RWPE2 (cell line): ENCODE results near the gene PGM5.

Experiments
- ATAC-seq: fragments of 200-7000 bp; cut with Tn5 transposase; 3 replicates; pipeline ENCODE4 v1.9.1; 2021; ENCODE audit warnings: low read depth
- DNase-seq: peaks from one replicate; pipeline ENCODE4 v3.0.0-alpha.2; 2020; ENCODE audit warnings: low spot score
- H3K27ac ChIP-seq: fragments of 450-650 bp; 2 replicates; pipeline ENCODE4 v1.5.1; 2017; ENCODE audit warnings: mild to moderate bottlenecking; ENCODE audit not compliant: poor library complexity, severe bottlenecking
- H3K27me3 ChIP-seq: fragments of 250-450 bp; sonication (Bioruptor Pico); 2 replicates; pipeline ENCODE4 v1.5.1; 2021; ENCODE audit warnings: mild to moderate bottlenecking, moderate library complexity; ENCODE audit not compliant: insufficient read depth, poor library complexity, severe bottlenecking
- H3K36me3 ChIP-seq: fragments of 250-450 bp; sonication (Bioruptor Pico); 2 replicates; pipeline ENCODE4 v1.5.1; 2020; ENCODE audit warnings: low read depth, mild to moderate bottlenecking, moderate library complexity
- H3K4me1 ChIP-seq: fragments of 250-450 bp; sonication (Bioruptor Pico); 2 replicates; pipeline ENCODE4 v1.5.1; 2021; ENCODE audit warnings: mild to moderate bottlenecking, moderate library complexity; ENCODE audit not compliant: insufficient read depth, poor library complexity, severe bottlenecking
- H3K4me3 ChIP-seq: fragments of 250-450 bp; sonication (Bioruptor Pico); 2 replicates; pipeline ENCODE4 v1.5.1; 2021; ENCODE audit warnings: mild to moderate bottlenecking, moderate library complexity; ENCODE audit not compliant: severe bottlenecking
- H3K9me3 ChIP-seq: fragments of 250-450 bp; sonication (Bioruptor Pico); 2 replicates; pipeline ENCODE4 v1.5.1; 2021; ENCODE audit warnings: mild to moderate bottlenecking, moderate library complexity; ENCODE audit not compliant: severe bottlenecking
- CTCF ChIP-seq: fragments of 450-650 bp; IDR thresholded peaks from one replicate; pipeline ENCODE4 v1.5.1; 2017; ENCODE audit warnings: mild to moderate bottlenecking, moderate library complexity; ENCODE audit not compliant: poor library complexity, severe bottlenecking

Gene PGM5

GRCh38 chr9:68426755-68427154 lies 70.3 kb downstream of the PGM5 start:
- H3K27me3 ChIP-seq: no peaks in the 10 kb centered on the region
- H3K9me3 ChIP-seq: no peaks in the 10 kb centered on the region
- ATAC-seq: no peak
- DNase-seq: no peak
- no peaks in the 10 kb centered on the region for H3K36me3 ChIP-seq
- H3K27ac ChIP-seq: no peak overlapping the region
- no peak overlapping the region for H3K4me3 ChIP-seq
- no peaks in the 10 kb centered on the region for H3K4me1 ChIP-seq
- no peak for TF ChIP-seq CTCF

GRCh38 chr9:68427216-68427977 lies 71.0 kb downstream of the PGM5 start:
- no peak for TF ChIP-seq CTCF
- H3K27me3 ChIP-seq: no peaks in the 10 kb centered on the region
- no peaks in the 10 kb centered on the region for H3K36me3 ChIP-seq
- ATAC-seq: no peak
- H3K9me3 ChIP-seq: no peaks in the 10 kb centered on the region
- no peak overlapping the region for H3K27ac ChIP-seq
- DNase-seq: no peak
- no peaks in the 10 kb centered on the region for H3K4me1 ChIP-seq
- no peak overlapping the region for H3K4me3 ChIP-seq

GRCh38 chr9:68428481-68428880 lies 72.1 kb downstream of the PGM5 start:
- no peaks in the 10 kb centered on the region for H3K36me3 ChIP-seq
- no peak overlapping the region for H3K27ac ChIP-seq
- ATAC-seq (no peak), DNase-seq (no peak)
- TF ChIP-seq CTCF: no peak
- no peaks in the 10 kb centered on the region for H3K4me1 ChIP-seq
- no peaks in the 10 kb centered on the region for H3K27me3 ChIP-seq
- no peak overlapping the region for H3K4me3 ChIP-seq
- H3K9me3 ChIP-seq: no peaks in the 10 kb centered on the region

GRCh38 chr9:68429631-68430030 lies 73.2 kb downstream of the PGM5 start:
- ATAC-seq (no peak), DNase-seq (no peak)
- Histone ChIP-seq H3K36me3 (no peaks in the 10 kb centered on the region), H3K4me3 (no peak overlapping the region), H3K9me3 (no peaks in the 10 kb centered on the region), H3K27ac (no peak overlapping the region), H3K4me1 (no peaks in the 10 kb centered on the region), H3K27me3 (no peaks in the 10 kb centered on the region)
- no peak for TF ChIP-seq CTCF

GRCh38 chr9:68431307-68431706 lies 74.9 kb downstream of the PGM5 start:
- no peaks in the 10 kb centered on the region for H3K9me3 ChIP-seq
- no peak overlapping the region for H3K4me3 ChIP-seq
- ATAC-seq: no peak
- H3K27ac ChIP-seq: no peak overlapping the region
- no peaks in the 10 kb centered on the region for H3K27me3 ChIP-seq
- DNase-seq: no peak
- no peaks in the 10 kb centered on the region for H3K36me3 ChIP-seq
- H3K4me1 ChIP-seq: no peaks in the 10 kb centered on the region
- TF ChIP-seq CTCF: no peak
